ENCODE measurements around the gene SRPK2.

The SRPK2 gene

DNA sequence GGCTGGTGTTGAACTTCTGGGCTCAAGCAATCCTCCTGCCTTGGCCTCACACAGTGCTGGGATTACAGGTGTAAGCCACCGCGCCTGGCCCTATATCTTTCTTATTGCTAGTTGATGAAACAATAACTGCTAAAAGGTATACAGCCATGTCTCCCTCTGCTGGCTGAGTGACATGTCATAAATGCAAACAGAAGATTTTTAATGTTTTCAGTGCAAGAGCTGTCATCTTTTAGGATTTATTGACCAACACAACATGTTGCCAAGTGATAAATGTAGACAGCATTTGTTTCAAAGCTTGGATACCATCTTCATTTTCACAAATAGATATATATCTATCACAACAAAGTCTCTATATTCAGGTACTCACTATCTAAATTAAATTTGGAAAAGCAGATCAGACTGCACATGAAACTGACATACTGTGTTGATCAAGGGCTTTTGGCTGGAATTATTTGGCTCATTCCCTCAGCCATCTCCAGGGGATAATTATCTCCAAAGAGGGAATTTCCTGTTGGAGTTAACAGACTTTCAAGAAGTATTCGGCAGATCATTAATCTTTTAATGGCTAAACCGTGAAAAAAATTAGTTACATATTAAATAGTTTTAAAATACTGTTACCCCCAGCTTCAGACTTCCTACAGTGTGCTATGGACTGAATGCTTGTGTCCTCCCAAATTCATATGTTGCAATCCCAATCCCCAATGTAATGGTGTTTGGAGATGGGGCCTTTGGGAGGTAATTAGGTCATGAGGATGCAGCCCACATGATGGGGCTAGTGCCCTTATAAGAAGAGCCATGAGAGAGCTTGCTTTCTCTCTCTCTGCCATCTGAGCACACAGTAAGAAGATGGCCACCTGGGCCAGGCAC, 41.3 kb upstream of the SRPK2 start:
- Histone ChIP-seq H3K27ac (ENCODE audit: low read depth, low read length, poor library complexity, severe bottlenecking) (no peak overlapping the region), H2AFZ (ENCODE audit: low read length) (no peak overlapping the region), H3K9me3 (ENCODE audit: low read length) (no peaks in the 10 kb centered on the region), H3K79me2 (ENCODE audit: insufficient read depth, low read length) (no peaks in the 10 kb centered on the region), H3K4me1 (ENCODE audit: insufficient read depth, low read length, severe bottlenecking) (no peaks in the 10 kb centered on the region), H3K9ac (ENCODE audit: low read length) (no peak overlapping the region), H3F3A (ENCODE audit: insufficient read depth, low read length) (no peaks in the 10 kb centered on the region; the same call in 1 of the 2 replicates), H4K20me1 (ENCODE audit: insufficient read depth, low read length) (no peaks in the 10 kb centered on the region), H3K9me2 (ENCODE audit: low read depth, low read length) (no peaks in the 10 kb centered on the region), H3K27me3 (ENCODE audit: insufficient read depth, low read length) (no peaks in the 10 kb centered on the region), H3K4me2 (ENCODE audit: low read length) (no peak overlapping the region), H3K4me3 (ENCODE audit: low read depth, low read length, poor library complexity, severe bottlenecking) (no peak overlapping the region), H3K36me3 (ENCODE audit: insufficient read depth, low read length) (no peaks in the 10 kb centered on the region)
- no peak for TF ChIP-seq EZH2 (IDR thresholded peaks at IDR 0.05; ENCODE audit: borderline replicate concordance, low read length)
- TF ChIP-seq, protein P1, sequence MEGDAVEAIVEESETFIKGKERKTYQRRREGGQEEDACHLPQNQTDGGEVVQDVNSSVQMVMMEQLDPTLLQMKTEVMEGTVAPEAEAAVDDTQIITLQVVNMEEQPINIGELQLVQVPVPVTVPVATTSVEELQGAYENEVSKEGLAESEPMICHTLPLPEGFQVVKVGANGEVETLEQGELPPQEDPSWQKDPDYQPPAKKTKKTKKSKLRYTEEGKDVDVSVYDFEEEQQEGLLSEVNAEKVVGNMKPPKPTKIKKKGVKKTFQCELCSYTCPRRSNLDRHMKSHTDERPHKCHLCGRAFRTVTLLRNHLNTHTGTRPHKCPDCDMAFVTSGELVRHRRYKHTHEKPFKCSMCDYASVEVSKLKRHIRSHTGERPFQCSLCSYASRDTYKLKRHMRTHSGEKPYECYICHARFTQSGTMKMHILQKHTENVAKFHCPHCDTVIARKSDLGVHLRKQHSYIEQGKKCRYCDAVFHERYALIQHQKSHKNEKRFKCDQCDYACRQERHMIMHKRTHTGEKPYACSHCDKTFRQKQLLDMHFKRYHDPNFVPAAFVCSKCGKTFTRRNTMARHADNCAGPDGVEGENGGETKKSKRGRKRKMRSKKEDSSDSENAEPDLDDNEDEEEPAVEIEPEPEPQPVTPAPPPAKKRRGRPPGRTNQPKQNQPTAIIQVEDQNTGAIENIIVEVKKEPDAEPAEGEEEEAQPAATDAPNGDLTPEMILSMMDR (IDR thresholded peaks at IDR 0.05; ENCODE audit: low read length): peak; percentile 75

DNA sequence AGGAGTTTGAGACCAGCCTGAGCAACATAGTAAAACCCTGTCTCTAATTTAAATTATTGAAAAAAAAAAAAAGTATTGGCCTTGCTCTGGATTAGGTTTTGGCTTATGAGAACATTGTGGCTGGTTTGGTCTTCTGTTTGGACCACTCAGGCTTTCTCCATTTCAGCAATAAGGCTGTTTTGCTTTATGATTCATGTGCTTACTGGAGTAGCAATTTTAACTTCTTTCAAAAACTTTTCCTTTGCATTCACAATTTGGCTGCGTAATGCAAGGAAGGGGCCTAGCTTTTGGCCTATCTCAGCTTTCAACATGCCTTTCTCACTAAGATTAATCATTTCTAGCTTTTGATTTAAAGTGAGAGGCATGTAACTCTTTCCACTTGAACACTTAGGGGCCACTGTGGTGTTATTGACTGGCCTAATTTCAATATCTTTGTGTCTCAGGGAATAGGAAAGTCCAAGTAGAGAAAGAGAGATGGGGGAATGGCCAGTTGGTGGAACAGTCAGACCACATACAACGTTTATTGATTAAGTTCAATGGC, 38.0 kb upstream of the SRPK2 start:
- no peaks in the 10 kb centered on the region for H3K9me3 ChIP-seq (ENCODE audit: low read length)
- no peaks in the 10 kb centered on the region for H3K79me2 ChIP-seq (ENCODE audit: insufficient read depth, low read length)
- no peaks in the 10 kb centered on the region; the same call in 1 of the 2 replicates for H3F3A ChIP-seq (ENCODE audit: insufficient read depth, low read length)
- no peaks in the 10 kb centered on the region for H4K20me1 ChIP-seq (ENCODE audit: insufficient read depth, low read length)
- H2AFZ ChIP-seq (ENCODE audit: low read length): no peak overlapping the region
- H3K4me2 ChIP-seq (ENCODE audit: low read length): no peak overlapping the region
- TF ChIP-seq EZH2 (IDR thresholded peaks at IDR 0.05; ENCODE audit: borderline replicate concordance, low read length): no peak
- TF ChIP-seq, protein P1 (IDR thresholded peaks at IDR 0.05; ENCODE audit: low read length): no peak
- H3K9me2 ChIP-seq (ENCODE audit: low read depth, low read length): no peaks in the 10 kb centered on the region
- H3K36me3 ChIP-seq (ENCODE audit: insufficient read depth, low read length): no peaks in the 10 kb centered on the region
- no peaks in the 10 kb centered on the region for H3K27me3 ChIP-seq (ENCODE audit: insufficient read depth, low read length)
- H3K4me1 ChIP-seq (ENCODE audit: insufficient read depth, low read length, severe bottlenecking): no peaks in the 10 kb centered on the region
- no peak overlapping the region for H3K9ac ChIP-seq (ENCODE audit: low read length)
- no peak overlapping the region for H3K4me3 ChIP-seq (ENCODE audit: low read depth, low read length, poor library complexity, severe bottlenecking)
- H3K27ac ChIP-seq (ENCODE audit: low read depth, low read length, poor library complexity, severe bottlenecking): no peak overlapping the region

DNA sequence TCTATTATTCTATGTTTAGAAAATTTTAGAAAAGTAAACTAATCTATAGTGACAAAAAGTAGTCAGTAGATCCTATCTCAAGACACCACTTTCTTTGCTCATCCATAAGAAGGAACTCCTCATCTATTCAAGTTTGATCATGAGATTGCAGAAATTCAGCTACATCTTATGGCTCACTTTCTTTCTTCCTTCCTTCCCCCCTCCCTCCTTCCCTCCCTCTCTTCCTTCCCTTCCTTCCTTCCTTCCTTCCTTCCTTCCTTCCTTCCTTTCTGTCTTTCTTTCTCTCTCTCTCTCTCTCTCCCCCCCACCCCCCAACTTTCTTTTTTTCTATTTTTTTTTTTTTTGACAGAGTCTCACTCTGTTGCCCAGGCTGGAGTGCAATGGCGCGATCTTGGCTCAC, 35.3 kb upstream of the SRPK2 start:
- H3K9me2 ChIP-seq (ENCODE audit: low read depth, low read length): no peaks in the 10 kb centered on the region
- H3K4me1 ChIP-seq (ENCODE audit: insufficient read depth, low read length, severe bottlenecking): no peaks in the 10 kb centered on the region
- no peaks in the 10 kb centered on the region for H3K36me3 ChIP-seq (ENCODE audit: insufficient read depth, low read length)
- no peak overlapping the region for H3K4me2 ChIP-seq (ENCODE audit: low read length)
- H3K27me3 ChIP-seq (ENCODE audit: insufficient read depth, low read length): no peaks in the 10 kb centered on the region
- TF ChIP-seq, protein P1 (IDR thresholded peaks at IDR 0.05; ENCODE audit: low read length): no peak
- no peak for TF ChIP-seq EZH2 (IDR thresholded peaks at IDR 0.05; ENCODE audit: borderline replicate concordance, low read length)
- no peak overlapping the region for H3K4me3 ChIP-seq (ENCODE audit: low read depth, low read length, poor library complexity, severe bottlenecking)
- no peaks in the 10 kb centered on the region for H3K9me3 ChIP-seq (ENCODE audit: low read length)
- H4K20me1 ChIP-seq (ENCODE audit: insufficient read depth, low read length): no peaks in the 10 kb centered on the region
- H3F3A ChIP-seq (ENCODE audit: insufficient read depth, low read length): no peaks in the 10 kb centered on the region; the same call in 1 of the 2 replicates
- H2AFZ ChIP-seq (ENCODE audit: low read length): no peak overlapping the region
- H3K27ac ChIP-seq (ENCODE audit: low read depth, low read length, poor library complexity, severe bottlenecking): no peak overlapping the region
- no peak overlapping the region for H3K9ac ChIP-seq (ENCODE audit: low read length)
- H3K79me2 ChIP-seq (ENCODE audit: insufficient read depth, low read length): no peaks in the 10 kb centered on the region

Measured in OCI-LY1 (cell line).